K562 (cell line): ENCODE results near the gene DCLK1. TPM values are rescaled to one million over a fixed set of nuclear protein-coding genes. Genes with fewer than 3 reads are reported as not detected.

Experiments
- ATAC-seq: fragments of 200-7000 bp; cut with Tn5 transposase; 3 replicates; pipeline ENCODE4 v1.9.1; 2020; ENCODE audit warnings: moderate library complexity
- BruUV-seq: library from RNA; stranded (reverse); fragments of 400-500 nt; replicated peaks from 2 replicates; lab custom pipeline; 2021; lab: Mats Ljungman, UMichigan
- CTCF ChIA-PET: fragments of 300-600 bp; formaldehyde crosslinking; extraction: SDS; loops from one replicate; lab custom pipeline; 2021; ENCODE audit warnings: low intra/inter-chr PET ratio; lab: Yijun Ruan, JAX
- POLR2A ChIA-PET: fragments of 300-600, 350-650 bp; sonication (Branson Sonifier 250); formaldehyde crosslinking; extraction: SDS; loops from one replicate; lab custom pipeline; 2021; ENCODE audit warnings: antibody characterized with exemption, inconsistent platforms; lab: Yijun Ruan, JAX
- DNase-seq, 4 experiments: peaks; one replicate each; pipeline versions ENCODE4 v3.0.0 to v3.0.0-alpha.2; 2011 to 2018; ENCODE audit warnings: low spot score in 3 of 4, mixed read lengths in 3 of 4; ENCODE audit errors: extremely low read depth in 1 of 4
- FAIRE-seq: peaks from 2 replicates; lab custom pipeline; 2011; peaks lifted over from hg19 to GRCh38; lab: Jason Lieb, UNC
- H2AFZ ChIP-seq: 2 replicates; pipeline ENCODE4 v1.6.0; 2011; ENCODE audit warnings: low read depth, low read length, control low read depth, inconsistent platforms
- H3K27ac ChIP-seq: fragments of 200-600 bp; 3 replicates; pipeline ENCODE4 v1.8.0; 2011; ENCODE audit warnings: low read depth, mild to moderate bottlenecking, control low read depth, inconsistent platforms, low read length, moderate library complexity, mixed read lengths; ENCODE audit errors: extremely low read depth
- H3K27me3 ChIP-seq, 2 experiments: fragments of 300-600 bp in 1 of 2; 2 replicates in 1 of 2; 3 replicates in 1 of 2; pipeline versions ENCODE4 v1.6.0 to v1.8.0; 2011; ENCODE audit warnings: inconsistent platforms in 2 of 2, low read length in 2 of 2, mild to moderate bottlenecking in 1 of 2, mixed read lengths in 1 of 2, moderate library complexity in 1 of 2; ENCODE audit not compliant: control insufficient read depth in 2 of 2, insufficient read depth in 2 of 2
- H3K36me3 ChIP-seq: fragments of 300-600 bp; 3 replicates; pipeline ENCODE4 v1.8.0; 2011; ENCODE audit warnings: mild to moderate bottlenecking, low read length, inconsistent platforms; ENCODE audit not compliant: control insufficient read depth, insufficient read depth
- H3K4me1 ChIP-seq, 2 experiments: fragments of 200-600 bp in 1 of 2; replicated peaks in 1 of 2; 2 replicates in 1 of 2; 3 replicates in 1 of 2; pipeline versions ENCODE4 v1.5.1 to v1.8.0; 2011; ENCODE audit warnings: inconsistent platforms in 2 of 2, low read length in 2 of 2, mild to moderate bottlenecking in 1 of 2, mixed read lengths in 1 of 2, moderate library complexity in 1 of 2; ENCODE audit not compliant: control insufficient read depth in 2 of 2, insufficient read depth in 2 of 2
- H3K4me2 ChIP-seq: 2 replicates; pipeline ENCODE4 v1.6.1; 2011; ENCODE audit warnings: low read length, control low read depth, inconsistent platforms, mixed read lengths; ENCODE audit not compliant: insufficient read depth
- H3K4me3 ChIP-seq: fragments of 200-600 bp; sonication (generic), shearing (Covaris generic); 2 replicates; pipeline ENCODE4 v1.5.1; 2016; ENCODE audit warnings: control low read depth, inconsistent platforms
- H3K79me2 ChIP-seq: fragments of 200-600 bp; 3 replicates; pipeline ENCODE4 v1.8.0; 2011; ENCODE audit warnings: low read length, inconsistent platforms; ENCODE audit not compliant: control insufficient read depth, insufficient read depth
- H3K9ac ChIP-seq, 2 experiments: 2 replicates each; pipeline versions ENCODE4 v1.6.0 to v1.6.1; 2011; ENCODE audit warnings: low read depth in 2 of 2, low read length in 2 of 2, control low read depth in 1 of 2, inconsistent platforms in 1 of 2, mild to moderate bottlenecking in 1 of 2, mixed read lengths in 1 of 2; ENCODE audit not compliant: insufficient read depth in 1 of 2
- H3K9me1 ChIP-seq: one replicate; pipeline ENCODE4 v1.6.0; 2011; ENCODE audit warnings: inconsistent platforms, mild to moderate bottlenecking, low read length, moderate library complexity; ENCODE audit not compliant: control insufficient read depth, insufficient read depth
- H3K9me3 ChIP-seq: replicated peaks from 2 replicates; pipeline ENCODE4 v1.5.1; 2011; ENCODE audit warnings: low read depth, low read length, inconsistent platforms; ENCODE audit not compliant: control insufficient read depth, insufficient read depth
- H4K20me1 ChIP-seq: replicated peaks from 2 replicates; pipeline ENCODE4 v1.6.1; 2011; ENCODE audit warnings: low read length, inconsistent platforms, mixed read lengths; ENCODE audit not compliant: control insufficient read depth, insufficient read depth
- ELF2 ChIP-seq: fragments of 250-450 bp; sonication (Bioruptor Pico); IDR thresholded peaks from 2 replicates; pipeline ENCODE4 v1.5.0; 2021; ENCODE audit warnings: mild to moderate bottlenecking
- KDM2B ChIP-seq: fragments of 250-450 bp; sonication (Bioruptor Pico); IDR thresholded peaks from 2 replicates; pipeline ENCODE4 v1.8.0; 2021; ENCODE audit warnings: mild to moderate bottlenecking, moderate library complexity
- NFIC ChIP-seq: fragments of 450-650 bp; IDR thresholded peaks from 2 replicates; pipeline ENCODE4 v1.6.1; 2017; ENCODE audit warnings: mild to moderate bottlenecking, inconsistent platforms
- RBM25 ChIP-seq: fragments of 200-400 bp; formaldehyde crosslinking; IDR thresholded peaks from 2 replicates; pipeline ENCODE4 v1.6.1; 2018; ENCODE audit warnings: low read length, low read depth, moderate library complexity; ENCODE audit not compliant: severe bottlenecking
- RFX1 ChIP-seq: fragments of 450-650 bp; IDR thresholded peaks from 2 replicates; pipeline ENCODE4 v1.6.1; 2016; ENCODE audit warnings: mild to moderate bottlenecking, moderate library complexity
- SMARCA5 ChIP-seq: fragments of 450-650 bp; IDR thresholded peaks from 2 replicates; pipeline ENCODE4 v1.6.1; 2016
- SRSF7 ChIP-seq: fragments of 200-400 bp; formaldehyde crosslinking; optimal IDR thresholded peaks from 2 replicates; pipeline ENCODE3; 2017; ENCODE audit warnings: mild to moderate bottlenecking, low read depth, low read length
- TCFL5 ChIP-seq: fragments of 250-450 bp; sonication (Bioruptor Pico); conservative IDR thresholded peaks from 2 replicates; pipeline ENCODE4 v1.6.1; 2021; ENCODE audit warnings: mild to moderate bottlenecking, moderate library complexity, matching md5 sums
- TSC22D4 ChIP-seq: fragments of 450-650 bp; IDR thresholded peaks from 2 replicates; pipeline ENCODE4 v1.6.1; 2016; ENCODE audit warnings: missing genetic modification characterization, missing biosample characterization, control low read depth
- U2AF2 ChIP-seq: fragments of 200-400 bp; formaldehyde crosslinking; optimal IDR thresholded peaks from 2 replicates; pipeline ENCODE3; 2017; ENCODE audit warnings: low read depth, mild to moderate bottlenecking, low read length
- WGBS: fragments of 100-300 bp; shearing (Covaris generic); methylation state at CpG from one replicate; pipeline ENCODE4 v1.1.6; 2016; ENCODE audit warnings: low coverage, mixed read lengths; ENCODE audit not compliant: insufficient coverage; ENCODE audit errors: missing lambda C conversion rate; 5-methylcytosine and 5-hydroxymethylcytosine counted together
- in situ Hi-C: fragments of 300-500 bp; cut with MboI; formaldehyde crosslinking; loops from 4 replicates; pipeline ENCODE4 v1.15.0; 2018; ENCODE audit warnings: inconsistent platforms, mixed read lengths
- intact Hi-C: fragments of 100-400 bp; cut with micrococcal nuclease; formaldehyde crosslinking; loops from 2 replicates; pipeline ENCODE4 v1.14.2; 2022
- polyA plus RNA-seq, 8 experiments: library from polyadenylated mRNA; depleted of rRNA in 4 of 8; stranded (reverse) in 5 of 8; unstranded in 3 of 8; fragments of >200 nt; fragmentation: Nextera tagmentation in 2 of 8; fragmentation: Illumina TruSeq in 1 of 8; extraction: Ambion mirVana in 2 of 8; extraction: Trizol in 1 of 8; gene quantifications; 2 replicates each; pipeline versions ENCODE4 v1.2.1 to v1.2.3, GENCODE V29; 2011 to 2014; ENCODE audit warnings: inconsistent platforms in 1 of 8, missing spikeins in 1 of 8
- total RNA-seq, 7 experiments: library from RNA; depleted of rRNA in 6 of 7; stranded (reverse); fragments of >200 nt in 6 of 7; fragmentation: Illumina TruSeq in 2 of 7; extraction: Trizol in 2 of 7; gene quantifications; 2 replicates each; pipeline versions ENCODE4 v1.2.1 to v1.2.3, GENCODE V29; 2011 to 2021; ENCODE audit warnings: low replicate concordance in 1 of 7
- TF ChIP-seq, protein P1 (sequence below): fragments of 250-450 bp; sonication (Bioruptor Pico); IDR thresholded peaks from 2 replicates; pipeline ENCODE4 v1.8.0; 2021; ENCODE audit warnings: borderline replicate concordance, mild to moderate bottlenecking, moderate library complexity; ENCODE audit not compliant: poor library complexity, severe bottlenecking
- TF ChIP-seq, protein P2 (sequence below): fragments of 450-650 bp; IDR thresholded peaks from 2 replicates; pipeline ENCODE4 v1.7.1; 2018; ENCODE audit warnings: mild to moderate bottlenecking, low read depth; ENCODE audit not compliant: partially characterized antibody

DCLK1 gene
- total and polyA plus RNA-seq, 9 of the 15 experiments (the other 6 are each of a cell fraction or from before 2014, with no cell fraction given), result 0.07 TPM; not detected in 8

DNA sequence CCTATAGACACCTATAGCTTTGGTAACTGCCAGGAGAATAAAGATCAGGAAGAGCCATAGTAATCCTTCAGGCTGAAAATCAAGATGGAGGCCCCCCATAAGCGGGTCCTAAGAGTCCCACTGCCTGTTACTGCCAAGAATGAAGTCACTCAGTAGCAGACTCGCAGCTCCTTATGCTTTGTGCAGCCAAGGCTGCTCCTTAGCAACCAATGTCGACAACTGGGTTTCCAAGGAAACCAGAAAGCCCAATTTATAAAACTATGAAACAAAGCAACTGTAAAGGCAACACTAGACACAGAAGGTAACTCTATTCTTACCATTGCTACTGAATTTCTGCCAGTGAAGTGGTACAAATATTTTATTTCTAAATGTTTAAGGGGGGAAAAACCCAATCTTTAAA lies 56.5 kb downstream of the DCLK1 start:
- BruUV-seq, result no TSS peak
- H3K9me3 ChIP-seq, result no peaks in the 10 kb centered on the region
- no peak for ATAC-seq
- no peak overlapping the region for H3K4me3 ChIP-seq
- TF ChIP-seq SRSF7 (no peak), RBM25 (no peak), SMARCA5 (no peak), KDM2B (CRISPR knock-in tag) (no peak), U2AF2 (no peak), ELF2 (CRISPR knock-in tag) (no peak), TSC22D4 (no peak), TCFL5 (CRISPR knock-in tag) (no peak), RFX1 (no peak), NFIC (no peak)
- TF ChIP-seq, protein P1, sequence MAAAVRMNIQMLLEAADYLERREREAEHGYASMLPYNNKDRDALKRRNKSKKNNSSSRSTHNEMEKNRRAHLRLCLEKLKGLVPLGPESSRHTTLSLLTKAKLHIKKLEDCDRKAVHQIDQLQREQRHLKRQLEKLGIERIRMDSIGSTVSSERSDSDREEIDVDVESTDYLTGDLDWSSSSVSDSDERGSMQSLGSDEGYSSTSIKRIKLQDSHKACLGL (CRISPR knock-in tag), result no peak
- TF ChIP-seq, protein P2, sequence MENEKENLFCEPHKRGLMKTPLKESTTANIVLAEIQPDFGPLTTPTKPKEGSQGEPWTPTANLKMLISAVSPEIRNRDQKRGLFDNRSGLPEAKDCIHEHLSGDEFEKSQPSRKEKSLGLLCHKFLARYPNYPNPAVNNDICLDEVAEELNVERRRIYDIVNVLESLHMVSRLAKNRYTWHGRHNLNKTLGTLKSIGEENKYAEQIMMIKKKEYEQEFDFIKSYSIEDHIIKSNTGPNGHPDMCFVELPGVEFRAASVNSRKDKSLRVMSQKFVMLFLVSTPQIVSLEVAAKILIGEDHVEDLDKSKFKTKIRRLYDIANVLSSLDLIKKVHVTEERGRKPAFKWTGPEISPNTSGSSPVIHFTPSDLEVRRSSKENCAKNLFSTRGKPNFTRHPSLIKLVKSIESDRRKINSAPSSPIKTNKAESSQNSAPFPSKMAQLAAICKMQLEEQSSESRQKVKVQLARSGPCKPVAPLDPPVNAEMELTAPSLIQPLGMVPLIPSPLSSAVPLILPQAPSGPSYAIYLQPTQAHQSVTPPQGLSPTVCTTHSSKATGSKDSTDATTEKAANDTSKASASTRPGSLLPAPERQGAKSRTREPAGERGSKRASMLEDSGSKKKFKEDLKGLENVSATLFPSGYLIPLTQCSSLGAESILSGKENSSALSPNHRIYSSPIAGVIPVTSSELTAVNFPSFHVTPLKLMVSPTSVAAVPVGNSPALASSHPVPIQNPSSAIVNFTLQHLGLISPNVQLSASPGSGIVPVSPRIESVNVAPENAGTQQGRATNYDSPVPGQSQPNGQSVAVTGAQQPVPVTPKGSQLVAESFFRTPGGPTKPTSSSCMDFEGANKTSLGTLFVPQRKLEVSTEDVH, result no peak
- no peak overlapping the region for H3K9ac ChIP-seq
- in situ Hi-C loops, result no loop called here
- H3K9me1 ChIP-seq, result no peaks in the 10 kb centered on the region
- no peaks in the 10 kb centered on the region for H3K79me2 ChIP-seq
- DNase-seq, result no peak
- ChIA-PET CTCF (no interaction called here), POLR2A (no interaction called here)
- H3K27ac ChIP-seq, result no peak overlapping the region
- 0% methylated on average over 3 of the region's 3 CpGs for WGBS
- no peak overlapping the region for H2AFZ ChIP-seq
- no peak overlapping the region for H3K4me2 ChIP-seq
- no peak for FAIRE-seq
- no peaks in the 10 kb centered on the region for H3K4me1 ChIP-seq
- no peaks in the 10 kb centered on the region for H4K20me1 ChIP-seq
- intact Hi-C loops, result no loop called here
- no peaks in the 10 kb centered on the region for H3K36me3 ChIP-seq
- H3K27me3 ChIP-seq, result no peaks in the 10 kb centered on the region
